ENCODE measurements around the gene ADORA2A. TPM values are rescaled to one million over a fixed set of nuclear protein-coding genes. Genes with fewer than 3 reads are reported as not detected.
A peak's percentile ranks its signal among the peaks of the same experiment; 100 is the strongest.

Gene ADORA2A
- total and polyA plus RNA-seq, 10 of the 15 experiments (the other 5 are each of a cell fraction or from before 2014, with no cell fraction given): 0.69 to 31.2 (median 18.3) TPM

- no peak overlapping the region for H2AFZ ChIP-seq (ENCODE audit: control insufficient read depth, low read depth, low read length)
- ATAC-seq (no peak), FAIRE-seq (no peak), DNase-seq (ENCODE audit: low read depth, low spot score) (no peak)
- H3K4me2 ChIP-seq (ENCODE audit: control insufficient read depth, insufficient read depth): peak overlapping the region; percentile 83
- peaks cover 74% of the 10 kb centered on the region for H3K79me2 ChIP-seq (ENCODE audit: control insufficient read depth, insufficient read depth, low read length)
- H3K4me1 ChIP-seq (ENCODE audit: control insufficient read depth, insufficient read depth, low read length): peaks cover 80% of the 10 kb centered on the region
- SMC1A ChIA-PET (ENCODE audit: uncharacterized antibody, unreplicated experiment): interaction anchor here (1.6 to 10.4 kb wide), 4 partner anchors 34 to 77 kb away, joined by 3 to 122 read pairs (median 10); no protein-coding TSS in a partner anchor
- WGBS (ENCODE audit: insufficient coverage, insufficient replicate concordance, low lambda C conversion rate, missing lambda C conversion rate): 90% methylated on average over 31 of the region's 34 CpGs
- RAD21 ChIA-PET (ENCODE audit: unreplicated experiment): interaction anchor here (0.6 to 8.1 kb wide), 4 partner anchors 8 to 90 kb away, joined by 3 to 111 read pairs (median 5); no protein-coding TSS in a partner anchor
- CTCF ChIA-PET: interaction anchor here (1.9 to 19.9 kb wide), 3 partner anchors 9 to 88 kb away, joined by 9 to 332 read pairs (median 9); no protein-coding TSS in a partner anchor
- H3K4me3 ChIP-seq: peak overlapping the region; percentile 56; the same call in 1 of the 2 replicates
- BruUV-seq (replicated peaks): no TSS peak
- POLR2A ChIA-PET: interaction anchor here (0.5 to 3.6 kb wide), 6 partner anchors 34 to 145 kb away, joined by 3 to 48 read pairs (median 4); no protein-coding TSS in a partner anchor
- TF ChIP-seq MLLT1 (IDR thresholded peaks at IDR 0.05) (peak; percentile 50; the same call in 1 of the 2 replicates), IRF4 (IDR thresholded peaks at IDR 0.05; ENCODE audit: low read depth, low read length) (no peak)
- H4K20me1 ChIP-seq (ENCODE audit: control insufficient read depth, insufficient read depth): no peaks in the 10 kb centered on the region
- H3K27ac ChIP-seq (ENCODE audit: control insufficient read depth, insufficient read depth): peak overlapping the region; percentile 90
- H3K9me3 ChIP-seq (replicated peaks; ENCODE audit: control insufficient read depth, insufficient read depth, low read length): no peaks in the 10 kb centered on the region
- H3K27me3 ChIP-seq (replicated peaks in 1 of 2; ENCODE audit: control insufficient read depth in 2 of 2, insufficient read depth in 2 of 2, low read length in 1 of 2): no peaks in the 10 kb centered on the region
- peak overlapping the region; percentile 59 for H3K9ac ChIP-seq (ENCODE audit: control insufficient read depth, insufficient read depth, low read length)
- intact Hi-C loops (cut with micrococcal nuclease; ENCODE audit: unreplicated experiment) (loop anchor here (10.0 kb wide), 1 partner anchor 108 kb away; no protein-coding TSS in a partner anchor), in situ Hi-C loops (cut with MboI) (loop anchor here (5.0 kb wide), 1 partner anchor 84 kb away; no protein-coding TSS in a partner anchor)
- H3K36me3 ChIP-seq (ENCODE audit: control insufficient read depth in 2 of 2, insufficient read depth in 2 of 2, low read length in 1 of 2): peaks cover 0 to 16% of the 10 kb centered on the region in 2 experiments; a peak in 3 of 4 replicates
Measured at GRCh38 chr22:24433001-24433827, 5.8 kb downstream of the ADORA2A start.
